C4-2B (cell line): ENCODE results near the gene GRAP2.

Experiments used
- CTCF ChIP-seq: fragments of 450-650 bp; conservative IDR thresholded peaks from 2 replicates; pipeline ENCODE4 v1.5.1; 2017; ENCODE audit warnings: mild to moderate bottlenecking
- ZFX ChIP-seq: fragments of 450-650 bp; IDR thresholded peaks from 2 replicates; pipeline ENCODE4 v1.6.1; 2017

DNA sequence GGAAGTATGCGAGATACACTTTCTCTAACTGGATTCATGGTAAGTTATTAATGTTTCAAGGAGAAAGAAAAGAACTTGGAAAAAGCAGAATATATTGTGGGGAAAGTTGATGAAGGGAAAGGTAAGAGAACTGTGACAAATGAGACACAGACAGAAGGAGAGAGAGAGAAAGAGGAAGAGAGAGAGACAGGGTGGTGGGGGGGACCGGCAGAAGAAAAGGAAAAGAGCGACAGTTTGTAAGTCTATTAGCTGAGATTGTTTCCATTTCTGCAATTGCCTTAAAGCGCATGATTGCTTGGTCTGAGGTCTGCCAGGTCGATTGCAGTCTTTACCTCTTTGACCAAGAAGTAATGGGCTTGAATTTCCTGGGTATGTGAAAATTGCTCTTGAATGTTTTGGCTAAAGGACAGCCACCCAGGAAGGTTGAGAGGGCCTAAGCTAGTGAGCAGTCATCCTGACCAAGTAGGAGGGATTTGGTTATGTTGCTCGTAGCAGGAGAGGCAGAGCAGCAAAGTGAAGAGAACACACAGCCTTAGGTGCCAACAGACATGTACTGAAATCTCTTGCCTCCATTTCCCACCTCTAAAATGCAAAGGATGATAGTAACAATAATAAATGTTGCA lies 35.8 kb downstream of the GRAP2 start:
- TF ChIP-seq CTCF (no peak), ZFX (no peak)
